Lung microvascular endothelial cell (primary cell): ENCODE results near the gene KCNQ1. TPM values are rescaled to one million over a fixed set of nuclear protein-coding genes. Genes with fewer than 3 reads are reported as not detected.

Experiments
- DNase-seq, 2 donors: peaks; one replicate each; pipeline versions ENCODE4 v3.0.0 to v3.0.0-alpha.2; 2010; ENCODE audit warnings: low read depth in 2 of 2
- total RNA-seq: library from RNA; depleted of rRNA; stranded (reverse); fragments of >200 nt; gene quantifications from 2 replicates; pipeline ENCODE4 v1.2.1, GENCODE V29; 2014

KCNQ1 gene
- total RNA-seq, 1 donor from 2014 or later = not detected

GRCh38 chr11:2694995-2695939 is 250.5 kb downstream of the KCNQ1 start:
- DNase-seq = no peak

- DNase-seq = no peak
Measured at GRCh38 chr11:2696455-2696854, 251.6 kb downstream of the KCNQ1 start.

GRCh38 chr11:2697866-2698265 is 253.1 kb downstream of the KCNQ1 start:
- DNase-seq = no peak

GRCh38 chr11:2698386-2699184 is 253.8 kb downstream of the KCNQ1 start:
- peak; percentile 7 to 14 for DNase-seq

- peak; percentile 40 to 47 for DNase-seq
Measured at GRCh38 chr11:2699185-2699530, 254.3 kb downstream of the KCNQ1 start.

GRCh38 chr11:2699531-2700414 is 255.0 kb downstream of the KCNQ1 start, which contains the start of gene KCNQ1OT1:
KCNQ1OT1 (minus strand) TSS chr11:2699994.
- peak; percentile 93 to 95 for DNase-seq

GRCh38 chr11:2700415-2701211 is 255.8 kb downstream of the KCNQ1 start:
- peak; percentile 41 to 55 for DNase-seq

- DNase-seq = no peak
Measured at GRCh38 chr11:2701230-2701629, 256.4 kb downstream of the KCNQ1 start.

- DNase-seq = no peak
Measured at GRCh38 chr11:2701898-2702434, 257.2 kb downstream of the KCNQ1 start.

- no peak for DNase-seq
Measured at GRCh38 chr11:2702771-2703362, 258.1 kb downstream of the KCNQ1 start.

GRCh38 chr11:2703363-2704141 is 258.7 kb downstream of the KCNQ1 start:
- no peak for DNase-seq

GRCh38 chr11:2704356-2704755 is 259.5 kb downstream of the KCNQ1 start:
- DNase-seq = no peak

- no peak for DNase-seq
Measured at GRCh38 chr11:2704896-2705606, 260.2 kb downstream of the KCNQ1 start.

GRCh38 chr11:2706321-2706720 is 261.5 kb downstream of the KCNQ1 start:
- no peak for DNase-seq

- DNase-seq = no peak
Measured at GRCh38 chr11:2707736-2708135, 262.9 kb downstream of the KCNQ1 start.

GRCh38 chr11:2708151-2708581 is 263.4 kb downstream of the KCNQ1 start:
- no peak for DNase-seq

GRCh38 chr11:2708757-2709281 is 264.0 kb downstream of the KCNQ1 start:
- DNase-seq = no peak

GRCh38 chr11:2709429-2709828 is 264.6 kb downstream of the KCNQ1 start:
- no peak for DNase-seq
